NT2/D1 (cell line): ENCODE results near the gene PPARGC1A.

Experiments used
- DNase-seq: peaks from one replicate; pipeline ENCODE4 v3.0.0-alpha.2; 2011; ENCODE audit warnings: low read depth, low spot score
- H3K27me3 ChIP-seq: 2 replicates; pipeline ENCODE4 v1.6.0; 2011; ENCODE audit warnings: mild to moderate bottlenecking; ENCODE audit not compliant: insufficient read length, insufficient read depth
- H3K36me3 ChIP-seq: 2 replicates; pipeline ENCODE4 v1.6.1; 2011; ENCODE audit warnings: mild to moderate bottlenecking, low read length, mixed read lengths; ENCODE audit not compliant: insufficient read depth, insufficient read length
- H3K4me1 ChIP-seq: 2 replicates; pipeline ENCODE4 v1.5.1; 2011; ENCODE audit not compliant: insufficient read depth, insufficient read length
- H3K4me3 ChIP-seq: 2 replicates; pipeline ENCODE4 v1.5.1; 2011; ENCODE audit warnings: low read depth; ENCODE audit not compliant: insufficient read length
- H3K9ac ChIP-seq: 2 replicates; pipeline ENCODE4 v1.6.0; 2011; ENCODE audit warnings: low read depth; ENCODE audit not compliant: insufficient read length
- H3K9me3 ChIP-seq: 2 replicates; pipeline ENCODE4 v1.5.1; 2011; ENCODE audit warnings: mild to moderate bottlenecking, low read length; ENCODE audit not compliant: insufficient read depth
- SUZ12 ChIP-seq: IDR thresholded peaks from 2 replicates; pipeline ENCODE4 v1.6.1; 2011; ENCODE audit not compliant: insufficient read length, insufficient read depth; ENCODE audit errors: extremely low read depth
- YY1 ChIP-seq: IDR thresholded peaks from 2 replicates; pipeline ENCODE4 v1.6.1; 2011; ENCODE audit not compliant: insufficient read length, insufficient read depth
- ZNF274 ChIP-seq: IDR thresholded peaks from 2 replicates; pipeline ENCODE4 v1.6.1; 2011; ENCODE audit warnings: mild to moderate bottlenecking, low read depth, low read length

The PPARGC1A gene

DNA sequence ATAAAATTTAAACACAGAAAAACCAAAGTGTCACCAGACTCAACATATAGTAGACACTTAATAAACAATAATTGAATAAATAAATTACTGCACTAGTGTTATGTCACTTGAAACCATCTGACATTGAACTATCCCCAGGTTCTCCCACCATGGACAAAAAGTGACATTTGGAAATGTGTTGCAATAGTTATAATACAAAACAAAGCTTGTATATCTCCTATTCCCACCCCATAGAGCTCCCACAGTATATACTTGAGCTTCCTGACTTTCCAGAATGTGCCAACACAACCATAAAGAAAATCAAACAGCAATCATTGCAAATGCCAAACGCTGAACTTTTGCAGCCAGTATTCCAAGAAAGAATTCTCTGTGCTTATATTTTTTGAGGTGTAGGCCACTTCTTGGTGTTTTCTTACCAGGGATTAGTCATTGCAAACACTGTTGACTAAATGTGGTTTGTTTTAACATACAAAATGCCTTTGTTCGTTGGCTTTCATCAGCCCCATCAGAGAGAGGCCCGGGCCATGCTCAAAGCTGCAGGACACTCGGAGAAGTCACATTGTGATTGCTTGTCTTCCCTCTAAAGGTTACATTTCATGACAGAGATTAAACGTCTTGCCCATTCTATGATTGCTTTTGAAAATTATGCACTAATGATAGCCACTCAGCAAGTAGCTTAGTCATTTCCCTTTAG, 33.8 kb downstream of the PPARGC1A start:
- no peak for DNase-seq
- Histone ChIP-seq H3K9ac (no peak overlapping the region), H3K4me1 (no peaks in the 10 kb centered on the region), H3K27me3 (no peaks in the 10 kb centered on the region), H3K4me3 (no peak overlapping the region), H3K9me3 (peaks cover 8% of the 10 kb centered on the region; the same call in 1 of the 2 replicates), H3K36me3 (no peaks in the 10 kb centered on the region)
- no peak for TF ChIP-seq SUZ12
- no peak for TF ChIP-seq YY1
- TF ChIP-seq ZNF274: no peak

DNA sequence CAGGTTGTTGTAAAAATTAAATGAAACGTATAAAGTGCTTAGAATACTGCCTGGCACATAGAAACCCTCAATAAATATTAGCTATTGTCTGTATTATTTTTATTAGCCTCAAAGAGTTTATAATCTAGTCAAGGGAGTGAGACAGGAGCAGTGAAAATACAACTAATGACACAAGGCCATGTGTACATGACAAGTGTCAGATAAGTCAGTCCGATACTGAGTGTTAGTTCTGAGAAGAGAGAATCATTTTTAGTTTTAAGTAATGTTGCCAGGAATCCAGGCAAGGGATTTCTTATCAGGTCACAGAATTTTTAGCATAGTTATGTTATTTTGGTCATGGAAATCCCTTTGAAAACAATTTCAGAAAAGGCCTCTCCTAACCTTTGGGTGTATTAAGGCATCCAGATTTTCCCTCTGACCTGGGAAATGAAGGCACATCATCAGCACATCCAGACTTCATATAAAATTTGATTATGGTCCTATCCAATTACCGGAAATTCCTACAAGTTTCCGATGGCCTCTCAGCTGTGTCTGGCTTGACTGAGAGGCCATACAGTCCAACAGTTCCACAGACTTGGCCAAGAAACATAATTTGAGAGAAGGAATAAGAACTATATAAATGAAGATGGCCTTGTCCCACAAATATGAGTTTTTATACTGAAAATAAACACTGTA, 35.7 kb downstream of the PPARGC1A start:
- Histone ChIP-seq H3K4me1 (no peaks in the 10 kb centered on the region), H3K9me3 (peaks cover 8% of the 10 kb centered on the region; the same call in 1 of the 2 replicates), H3K4me3 (no peak overlapping the region), H3K36me3 (no peaks in the 10 kb centered on the region), H3K27me3 (no peaks in the 10 kb centered on the region), H3K9ac (no peak overlapping the region)
- DNase-seq: no peak
- TF ChIP-seq SUZ12 (no peak), ZNF274 (no peak), YY1 (no peak)

DNA sequence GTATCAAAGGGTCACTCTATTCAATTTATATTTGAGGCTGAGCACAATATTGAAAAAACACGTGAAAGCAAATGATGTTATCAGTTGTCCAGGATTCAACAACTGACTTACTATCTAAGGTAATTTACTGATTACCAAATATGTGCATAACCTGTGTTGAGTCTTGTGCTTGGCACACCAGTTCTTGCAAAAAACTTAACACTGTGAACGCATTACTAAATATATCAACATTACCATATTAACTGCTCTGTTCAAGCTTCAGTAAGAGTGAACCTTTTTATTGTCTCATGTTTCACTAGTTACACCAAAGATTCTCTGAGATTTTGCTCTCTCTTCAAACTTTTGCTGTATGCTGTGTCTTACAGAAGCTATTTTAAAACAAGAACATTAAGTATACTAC, 38.4 kb downstream of the PPARGC1A start:
- no peak for DNase-seq
- H3K4me1 ChIP-seq: no peaks in the 10 kb centered on the region
- no peak overlapping the region for H3K9ac ChIP-seq
- no peak for TF ChIP-seq ZNF274
- no peak for TF ChIP-seq YY1
- TF ChIP-seq SUZ12: no peak
- no peaks in the 10 kb centered on the region for H3K27me3 ChIP-seq
- H3K36me3 ChIP-seq: no peaks in the 10 kb centered on the region
- H3K4me3 ChIP-seq: no peak overlapping the region
- H3K9me3 ChIP-seq: no peaks in the 10 kb centered on the region

DNA sequence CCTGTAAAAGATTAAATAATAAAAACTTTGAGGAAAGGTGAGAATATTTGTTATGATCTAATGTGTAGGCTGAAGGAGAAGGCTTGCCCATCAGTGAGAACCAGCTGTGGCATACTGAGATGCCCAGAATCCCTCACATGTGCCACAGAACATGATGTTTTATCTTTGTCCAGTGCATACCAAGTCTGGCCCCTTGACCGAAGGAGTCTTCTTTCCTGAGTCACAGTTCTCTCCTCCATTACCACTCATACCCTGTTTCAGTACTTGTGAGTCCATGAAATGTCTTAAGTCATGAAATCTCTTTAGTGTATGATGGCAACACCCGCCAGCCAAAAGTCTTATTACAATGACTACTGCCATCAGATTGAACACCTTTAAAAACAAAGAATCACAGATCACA, 42.7 kb downstream of the PPARGC1A start:
- Histone ChIP-seq H3K36me3 (no peaks in the 10 kb centered on the region), H3K9me3 (no peaks in the 10 kb centered on the region), H3K9ac (no peak overlapping the region), H3K27me3 (no peaks in the 10 kb centered on the region), H3K4me3 (no peak overlapping the region), H3K4me1 (no peaks in the 10 kb centered on the region)
- TF ChIP-seq ZNF274 (no peak), SUZ12 (no peak), YY1 (no peak)
- DNase-seq: no peak

DNA sequence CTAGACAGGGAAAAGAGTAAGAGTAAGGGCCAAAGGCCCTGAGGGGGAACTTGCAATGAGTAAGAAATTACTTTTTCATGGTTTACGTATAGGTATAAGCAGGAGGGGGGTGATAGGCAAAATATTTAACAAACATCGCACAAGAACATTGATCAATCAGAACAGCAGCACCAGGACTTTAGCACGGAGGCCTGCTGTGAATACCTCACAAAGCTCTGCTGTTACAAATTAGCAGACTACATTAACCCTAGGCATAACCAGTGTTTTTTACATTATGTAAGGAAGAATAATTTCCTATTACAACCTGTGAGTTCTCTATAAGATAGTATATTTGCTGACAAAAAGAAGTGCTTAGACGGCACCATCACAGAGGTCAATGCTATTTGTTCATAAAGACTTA, 44.9 kb downstream of the PPARGC1A start:
- no peak for TF ChIP-seq YY1
- no peak for TF ChIP-seq ZNF274
- no peak for TF ChIP-seq SUZ12

DNA sequence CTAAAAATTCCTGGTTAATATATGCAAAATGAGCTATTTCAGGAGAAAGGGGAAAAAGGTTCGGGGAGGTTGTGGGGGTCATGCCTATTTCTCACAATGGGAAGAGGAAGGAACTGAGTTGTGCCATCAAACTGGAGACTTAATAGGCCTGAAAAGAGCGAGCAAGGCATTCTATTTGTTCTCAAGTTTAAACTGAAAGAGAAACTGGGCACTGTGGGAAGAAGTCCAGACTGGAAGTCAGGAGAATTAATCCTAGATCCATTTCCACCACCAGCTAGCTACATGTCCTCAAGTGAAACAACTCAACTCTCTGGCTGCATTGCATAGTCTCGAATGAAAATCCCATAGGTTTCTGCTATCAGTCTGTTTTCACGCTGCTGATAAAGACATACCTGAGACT, 50.6 kb downstream of the PPARGC1A start:
- TF ChIP-seq SUZ12: no peak

More for the DNA sequence above, 44.9 kb downstream of the PPARGC1A start:
- H3K9ac ChIP-seq: no peak overlapping the region
- H3K4me3 ChIP-seq: no peak overlapping the region
- H3K27me3 ChIP-seq: no peaks in the 10 kb centered on the region
- no peaks in the 10 kb centered on the region for H3K9me3 ChIP-seq
- DNase-seq: no peak
- H3K36me3 ChIP-seq: no peaks in the 10 kb centered on the region
- no peaks in the 10 kb centered on the region for H3K4me1 ChIP-seq

DNA sequence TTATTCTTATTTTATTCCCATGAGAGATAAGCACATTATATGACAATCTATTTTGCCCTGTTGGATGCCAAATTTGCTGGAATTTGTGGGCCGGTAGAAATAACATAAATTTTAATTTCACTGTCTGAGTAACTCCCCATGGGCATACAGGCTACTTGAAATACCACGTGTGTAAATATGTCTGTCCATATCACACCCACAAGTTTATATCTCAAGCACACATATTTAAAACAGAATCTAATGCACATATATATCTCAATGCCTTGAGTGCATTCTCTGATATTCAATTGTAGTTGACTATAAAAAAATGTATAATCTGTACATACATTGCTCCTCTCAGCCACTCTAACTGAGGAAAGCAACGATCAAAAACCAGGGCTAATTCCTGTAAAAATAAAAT, 51.2 kb downstream of the PPARGC1A start:
- TF ChIP-seq ZNF274 (no peak), SUZ12 (no peak), YY1 (no peak)
- Histone ChIP-seq H3K9ac (no peak overlapping the region), H3K4me3 (no peak overlapping the region), H3K36me3 (no peaks in the 10 kb centered on the region), H3K9me3 (no peaks in the 10 kb centered on the region), H3K27me3 (no peaks in the 10 kb centered on the region), H3K4me1 (no peaks in the 10 kb centered on the region)
- no peak for DNase-seq

More for the DNA sequence above, 50.6 kb downstream of the PPARGC1A start:
- H3K9me3 ChIP-seq: no peaks in the 10 kb centered on the region
- H3K36me3 ChIP-seq: no peaks in the 10 kb centered on the region
- H3K4me1 ChIP-seq: no peaks in the 10 kb centered on the region
- no peak overlapping the region for H3K4me3 ChIP-seq
- no peak for DNase-seq
- H3K27me3 ChIP-seq: no peaks in the 10 kb centered on the region
- no peak overlapping the region for H3K9ac ChIP-seq

DNA sequence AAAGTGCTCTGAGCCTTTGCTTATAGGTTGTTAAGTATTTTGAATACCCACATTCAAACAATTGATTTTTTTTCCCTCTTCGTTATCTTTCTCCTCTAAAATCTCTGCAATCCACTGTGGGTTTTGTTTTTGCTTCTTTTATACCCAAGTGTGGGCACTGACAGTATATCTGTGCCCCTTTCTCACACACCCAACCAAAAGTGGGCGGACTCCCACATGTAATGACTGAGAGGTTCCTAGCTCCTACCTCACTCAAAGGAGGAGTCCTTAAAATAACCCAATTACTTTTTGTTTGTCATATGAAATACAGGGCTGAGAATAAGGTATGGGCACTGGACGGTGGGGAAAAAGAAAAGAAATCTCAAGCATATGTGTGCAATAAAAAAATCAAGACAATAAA, 51.7 kb downstream of the PPARGC1A start:
- H3K9me3 ChIP-seq: no peaks in the 10 kb centered on the region
- TF ChIP-seq ZNF274: no peak
- TF ChIP-seq SUZ12: no peak
- TF ChIP-seq YY1: no peak
- H3K27me3 ChIP-seq: no peaks in the 10 kb centered on the region
- no peaks in the 10 kb centered on the region for H3K4me1 ChIP-seq
- H3K4me3 ChIP-seq: no peak overlapping the region
- no peak for DNase-seq
- no peak overlapping the region for H3K9ac ChIP-seq
- no peaks in the 10 kb centered on the region for H3K36me3 ChIP-seq
